Suprapubic skin (tissue), 4 donors: Measurements from ENCODE around the gene BRPF1. TPM values are rescaled to one million over a fixed set of nuclear protein-coding genes. Genes with fewer than 3 reads are reported as not detected.
A peak's percentile ranks its signal among the peaks of the same experiment; 100 is the strongest.

ENCODE experiments used
- DNase-seq, 2 donors: peaks; one replicate each; pipeline ENCODE4 v3.0.0-alpha.2; 2019; ENCODE audit warnings: low spot score in 2 of 2
- H3K27ac ChIP-seq: fragments of 200-600 bp; sonication (generic); one replicate; pipeline ENCODE4 v1.5.1; 2019
- H3K27me3 ChIP-seq: fragments of 200-600 bp; sonication (generic); one replicate; pipeline ENCODE4 v1.5.1; 2019
- H3K36me3 ChIP-seq: fragments of 200-600 bp; sonication (generic); one replicate; pipeline ENCODE4 v1.5.1; 2019
- H3K4me1 ChIP-seq: fragments of 200-600 bp; sonication (generic); one replicate; pipeline ENCODE4 v1.5.1; 2019
- H3K4me3 ChIP-seq: fragments of 200-600 bp; sonication (generic); one replicate; pipeline ENCODE4 v1.5.1; 2019; ENCODE audit warnings: mild to moderate bottlenecking
- H3K9me3 ChIP-seq: fragments of 200-600 bp; sonication (generic); one replicate; pipeline ENCODE4 v1.5.1; 2019
- CTCF ChIP-seq, 2 donors: fragments of 200-600 bp in 1 of 2; fragments of 450-650 bp in 1 of 2; sonication (generic) in 1 of 2; IDR thresholded peaks; one replicate each; pipeline ENCODE4 v1.5.1; 2016 to 2019; ENCODE audit warnings: antibody characterized with exemption in 2 of 2, mild to moderate bottlenecking in 1 of 2, moderate library complexity in 1 of 2
- EP300 ChIP-seq: sonication (generic); formaldehyde crosslinking; IDR thresholded peaks from one replicate; pipeline ENCODE4 v1.6.1; 2017; ENCODE audit warnings: antibody characterized with exemption
- POLR2A ChIP-seq, 2 donors: fragments of 450-650 bp; IDR thresholded peaks; one replicate each; pipeline ENCODE4 v1.6.1; 2017; ENCODE audit warnings: antibody characterized with exemption in 2 of 2, mild to moderate bottlenecking in 2 of 2, moderate library complexity in 2 of 2
- POLR2AphosphoS5 ChIP-seq, 3 donors: sonication (generic); formaldehyde crosslinking; IDR thresholded peaks; one replicate each; pipeline ENCODE4 v1.6.1; 2017; ENCODE audit warnings: antibody characterized with exemption in 3 of 3
- WGBS: methylation state at CpG from one replicate; pipeline ENCODE4 v1.1.5; 2018; 5-methylcytosine and 5-hydroxymethylcytosine counted together
- total RNA-seq, 4 donors: library from RNA; depleted of rRNA; stranded (reverse); fragments of >200 nt; gene quantifications; one replicate each; pipeline ENCODE4 v1.1.0, GENCODE V29; 2016

The BRPF1 gene
- total RNA-seq, 4 donors from 2014 or later, result 24.6 to 35.6 (median 29.4) TPM

- peaks cover 20% of the 10 kb centered on the region for H3K4me1 ChIP-seq
- H3K36me3 ChIP-seq, result peaks cover 48% of the 10 kb centered on the region
- no peak for DNase-seq
- H3K4me3 ChIP-seq, result no peak overlapping the region
- H3K27ac ChIP-seq, result no peak overlapping the region
- peaks cover 11% of the 10 kb centered on the region for H3K27me3 ChIP-seq
- no peaks in the 10 kb centered on the region for H3K9me3 ChIP-seq
- TF ChIP-seq CTCF (IDR thresholded peaks at IDR 0.05) (no peak), POLR2AphosphoS5 (IDR thresholded peaks at IDR 0.05) (no peak), EP300 (no peak)
- WGBS, result 95% methylated on average over 4 of the region's 10 CpGs
These were observed 29.8 kb upstream of the BRPF1 start for GRCh38 chr3:9701711-9702110.

GRCh38 chr3:9703240-9703639, 28.3 kb upstream of the BRPF1 start:
- WGBS, result 87% methylated on average over 4 of the region's 4 CpGs
- DNase-seq, result no peak
- no peak for TF ChIP-seq CTCF (IDR thresholded peaks at IDR 0.05)
- no peak for TF ChIP-seq POLR2AphosphoS5 (IDR thresholded peaks at IDR 0.05)
- TF ChIP-seq POLR2A (IDR thresholded peaks at IDR 0.05), result no peak
- TF ChIP-seq EP300, result no peak
- H3K27me3 ChIP-seq, result peaks cover 11% of the 10 kb centered on the region
- peaks cover 20% of the 10 kb centered on the region for H3K4me1 ChIP-seq
- no peaks in the 10 kb centered on the region for H3K9me3 ChIP-seq
- H3K4me3 ChIP-seq, result peak overlapping the region; percentile 49
- H3K27ac ChIP-seq, result no peak overlapping the region
- H3K36me3 ChIP-seq, result peaks cover 33% of the 10 kb centered on the region

DNA sequence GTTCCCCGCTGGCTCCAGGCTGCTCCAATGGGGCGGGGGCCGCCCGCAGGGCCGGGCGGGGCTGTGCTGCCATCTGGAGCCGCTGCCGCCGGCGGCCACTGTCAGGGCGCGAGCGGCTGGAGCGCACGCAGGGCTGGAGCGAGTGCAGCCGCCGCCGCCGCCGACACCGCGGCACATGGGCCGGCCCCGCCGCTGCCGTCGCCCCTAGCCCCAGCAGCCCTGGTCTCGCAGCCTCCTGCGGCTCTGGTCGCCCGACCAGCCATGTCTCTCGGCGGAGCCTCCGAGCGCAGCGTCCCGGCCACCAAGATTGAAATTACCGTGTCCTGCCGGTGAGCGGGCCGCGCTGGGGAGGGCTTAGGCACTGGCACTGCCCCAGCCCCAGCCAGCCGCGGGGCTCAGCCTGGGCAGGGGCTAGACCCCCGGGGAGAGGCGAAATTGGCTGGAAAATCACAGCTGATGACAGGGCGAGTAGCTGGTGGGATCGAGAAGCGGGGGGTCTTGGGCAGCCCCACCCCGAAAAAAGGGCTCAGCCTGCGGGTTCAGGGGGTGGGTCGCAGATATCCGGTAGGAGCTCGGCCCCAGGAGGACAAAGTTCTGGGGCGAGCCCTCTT, 27.7 kb upstream of the BRPF1 start, which contains the start of gene CPNE9:
Gene CPNE9, plus strand, starts transcription at position 98 of the 611 bp plus-strand sequence. Its CDS starts 164 bp downstream, at position 262.
- H3K36me3 ChIP-seq, result peaks cover 27% of the 10 kb centered on the region
- H3K27me3 ChIP-seq, result peaks cover 11% of the 10 kb centered on the region
- no peaks in the 10 kb centered on the region for H3K9me3 ChIP-seq
- WGBS, result 0% methylated on average over 3 of the region's 56 CpGs
- H3K4me3 ChIP-seq, result peak within 1 kb of the TSS; percentile 49
- no peak for DNase-seq
- H3K27ac ChIP-seq, result no peak within 1 kb of the TSS
- TF ChIP-seq EP300 (no peak), POLR2A (IDR thresholded peaks at IDR 0.05) (no peak), POLR2AphosphoS5 (IDR thresholded peaks at IDR 0.05) (no peak)
- peaks cover 20% of the 10 kb centered on the region for H3K4me1 ChIP-seq

DNA sequence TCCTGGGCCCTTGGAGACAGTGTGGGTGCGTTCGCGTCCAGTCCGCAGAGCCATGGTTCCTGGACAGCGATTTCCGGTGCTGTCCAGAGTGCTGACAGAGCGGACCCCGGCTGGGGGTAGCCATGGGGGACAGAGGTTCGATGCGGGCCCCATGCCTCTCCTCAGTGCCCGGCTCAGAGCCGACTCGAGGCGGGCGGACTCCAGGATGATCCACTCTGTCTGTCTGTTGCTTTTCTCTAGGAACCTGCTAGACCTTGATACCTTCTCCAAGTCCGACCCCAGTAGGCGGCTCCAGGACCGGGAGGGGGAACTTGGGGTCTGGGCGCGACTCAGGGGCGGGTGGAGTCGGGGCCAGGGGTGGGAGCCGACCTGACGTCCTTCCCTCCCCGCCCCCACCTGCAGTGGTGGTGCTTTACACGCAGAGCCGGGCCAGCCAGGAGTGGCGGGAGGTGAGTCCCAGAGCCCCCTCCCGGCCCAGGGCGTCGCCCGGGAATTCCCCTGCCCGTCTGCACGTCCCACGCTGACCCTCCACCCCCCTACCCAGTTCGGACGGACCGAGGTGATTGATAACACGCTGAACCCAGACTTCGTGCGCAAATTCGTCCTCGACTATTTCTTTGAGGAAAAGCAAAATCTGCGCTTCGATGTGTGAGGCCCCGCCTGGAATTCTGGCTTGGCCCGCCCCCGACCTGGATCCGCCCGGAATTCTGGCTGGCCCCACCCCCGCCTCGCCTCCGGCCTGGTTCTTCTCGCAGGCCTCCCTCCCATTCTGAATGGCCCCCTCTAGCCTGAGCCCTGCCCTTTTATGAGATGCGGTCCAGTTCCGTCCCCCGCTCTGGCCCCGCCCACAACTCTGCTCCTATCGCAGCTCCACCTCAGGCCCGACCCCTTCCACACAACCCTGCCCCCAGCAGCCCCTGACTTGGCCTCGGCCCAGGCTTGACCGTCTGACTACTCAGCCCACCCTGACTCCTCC, 26.9 kb upstream of the BRPF1 start:
- 2% methylated on average over 31 of the region's 62 CpGs for WGBS
- no peak for TF ChIP-seq POLR2A (IDR thresholded peaks at IDR 0.05)
- TF ChIP-seq EP300, result no peak
- TF ChIP-seq POLR2AphosphoS5 (IDR thresholded peaks at IDR 0.05), result no peak
- no peak for TF ChIP-seq CTCF (IDR thresholded peaks at IDR 0.05)
- Histone ChIP-seq H3K9me3 (no peaks in the 10 kb centered on the region), H3K4me1 (peaks cover 20% of the 10 kb centered on the region), H3K36me3 (peaks cover 20% of the 10 kb centered on the region), H3K27ac (no peak overlapping the region), H3K4me3 (peak overlapping the region; percentile 49), H3K27me3 (peaks cover 11% of the 10 kb centered on the region)
- no peak for DNase-seq

- Histone ChIP-seq H3K4me1 (peaks cover 1% of the 10 kb centered on the region), H3K36me3 (no peaks in the 10 kb centered on the region), H3K4me3 (no peak overlapping the region), H3K27ac (no peak overlapping the region), H3K27me3 (no peaks in the 10 kb centered on the region), H3K9me3 (no peaks in the 10 kb centered on the region)
- TF ChIP-seq CTCF (IDR thresholded peaks at IDR 0.05), result no peak
- no peak for TF ChIP-seq EP300
- no peak for TF ChIP-seq POLR2AphosphoS5 (IDR thresholded peaks at IDR 0.05)
- no peak for TF ChIP-seq POLR2A (IDR thresholded peaks at IDR 0.05)
- no peak for DNase-seq
- WGBS, result 82% methylated on average over 3 of the region's 3 CpGs
These were observed 21.3 kb upstream of the BRPF1 start for GRCh38 chr3:9710174-9710739.
